ENCODE data around the gene SYP. TPM values are rescaled to one million over a fixed set of nuclear protein-coding genes. Genes with fewer than 3 reads are reported as not detected.

Gene SYP
- total RNA-seq, 2 donors from 2014 or later, result 0.84 to 1.7 TPM

- ATAC-seq, result no peak
- peaks cover 5% of the 10 kb centered on the region for H3K9me3 Mint-ChIP-seq
- no peak overlapping the region for H3K4me3 Mint-ChIP-seq
- peaks cover 0 to 3% of the 10 kb centered on the region in 2 donors for H3K27me3 Mint-ChIP-seq
- DNase-seq (ENCODE audit: low spot score), result no peak
- H3K27ac Mint-ChIP-seq, result no peak overlapping the region
- no peaks in the 10 kb centered on the region for H3K36me3 Mint-ChIP-seq
- H3K4me1 Mint-ChIP-seq (ENCODE audit: low read depth in 2 of 2), result no peaks in the 10 kb centered on the region
Observed at GRCh38 chrX:49210406-49210805, 10.4 kb upstream of the SYP start.

- peaks cover 0 to 3% of the 10 kb centered on the region in 2 donors for H3K27me3 Mint-ChIP-seq
- no peaks in the 10 kb centered on the region for H3K36me3 Mint-ChIP-seq
- H3K4me3 Mint-ChIP-seq, result no peak overlapping the region
- peaks cover 5% of the 10 kb centered on the region for H3K9me3 Mint-ChIP-seq
- ATAC-seq, result peak in 1 of 2 donors; percentile 57
- no peak overlapping the region for H3K27ac Mint-ChIP-seq
- H3K4me1 Mint-ChIP-seq (ENCODE audit: low read depth in 2 of 2), result no peaks in the 10 kb centered on the region
- DNase-seq (ENCODE audit: low spot score), result no peak
Observed at GRCh38 chrX:49209434-49210251, 9.7 kb upstream of the SYP start.

- no peak overlapping the region for H3K4me3 Mint-ChIP-seq
- ATAC-seq (no peak), DNase-seq (ENCODE audit: low spot score) (no peak)
- H3K27ac Mint-ChIP-seq, result no peak overlapping the region
- H3K4me1 Mint-ChIP-seq (ENCODE audit: low read depth in 2 of 2), result no peaks in the 10 kb centered on the region
- H3K27me3 Mint-ChIP-seq, result peaks cover 0 to 6% of the 10 kb centered on the region in 2 donors
- peaks cover 5% of the 10 kb centered on the region for H3K9me3 Mint-ChIP-seq
- no peaks in the 10 kb centered on the region for H3K36me3 Mint-ChIP-seq
Observed at GRCh38 chrX:49208399-49208798, 8.4 kb upstream of the SYP start.

- no peak overlapping the region for H3K4me3 Mint-ChIP-seq
- no peak for ATAC-seq
- H3K27ac Mint-ChIP-seq, result no peak overlapping the region
- peaks cover 0 to 6% of the 10 kb centered on the region in 2 donors for H3K27me3 Mint-ChIP-seq
- DNase-seq (ENCODE audit: low spot score), result no peak
- no peaks in the 10 kb centered on the region for H3K36me3 Mint-ChIP-seq
- H3K4me1 Mint-ChIP-seq (ENCODE audit: low read depth in 2 of 2), result no peaks in the 10 kb centered on the region
- no peaks in the 10 kb centered on the region for H3K9me3 Mint-ChIP-seq
Observed at GRCh38 chrX:49206543-49206942, 6.5 kb upstream of the SYP start.

- Mint-ChIP-seq H3K4me3 (no peak overlapping the region), H3K27ac (no peak overlapping the region), H3K27me3 (peaks cover 0 to 4% of the 10 kb centered on the region in 2 donors), H3K9me3 (no peaks in the 10 kb centered on the region), H3K36me3 (no peaks in the 10 kb centered on the region), H3K4me1 (ENCODE audit: low read depth in 2 of 2) (peaks cover 0 to 3% of the 10 kb centered on the region in 2 donors)
- no peak for DNase-seq (ENCODE audit: low spot score)
- ATAC-seq, result no peak
Observed at GRCh38 chrX:49205443-49205842, 5.5 kb upstream of the SYP start.

GRCh38 chrX:49204709-49205108, 4.7 kb upstream of the SYP start:
- no peak for ATAC-seq
- no peak overlapping the region for H3K4me3 Mint-ChIP-seq
- H3K36me3 Mint-ChIP-seq, result no peaks in the 10 kb centered on the region
- no peaks in the 10 kb centered on the region for H3K9me3 Mint-ChIP-seq
- peaks cover 0 to 4% of the 10 kb centered on the region in 2 donors for H3K27me3 Mint-ChIP-seq
- H3K27ac Mint-ChIP-seq, result no peak overlapping the region
- H3K4me1 Mint-ChIP-seq (ENCODE audit: low read depth in 2 of 2), result peaks cover 0 to 4% of the 10 kb centered on the region in 2 donors
- no peak for DNase-seq (ENCODE audit: low spot score)

- Mint-ChIP-seq H3K4me3 (no peak overlapping the region), H3K27ac (no peak overlapping the region), H3K27me3 (peaks cover 0 to 4% of the 10 kb centered on the region in 2 donors), H3K36me3 (no peaks in the 10 kb centered on the region), H3K9me3 (no peaks in the 10 kb centered on the region), H3K4me1 (ENCODE audit: low read depth in 2 of 2) (peaks cover 4 to 8% of the 10 kb centered on the region in 2 donors)
- ATAC-seq (no peak), DNase-seq (ENCODE audit: low spot score) (no peak)
Observed at GRCh38 chrX:49204017-49204416, 4.0 kb upstream of the SYP start.

GRCh38 chrX:49203536-49203935, 3.5 kb upstream of the SYP start:
- Mint-ChIP-seq H3K27ac (no peak overlapping the region), H3K27me3 (peaks cover 0 to 4% of the 10 kb centered on the region in 2 donors), H3K9me3 (no peaks in the 10 kb centered on the region), H3K36me3 (no peaks in the 10 kb centered on the region), H3K4me1 (ENCODE audit: low read depth in 2 of 2) (peaks cover 5 to 11% of the 10 kb centered on the region in 2 donors), H3K4me3 (no peak overlapping the region)
- DNase-seq (ENCODE audit: low spot score) (no peak), ATAC-seq (no peak)

GRCh38 chrX:49202022-49202421, 2.0 kb upstream of the SYP start:
- no peaks in the 10 kb centered on the region for H3K36me3 Mint-ChIP-seq
- DNase-seq (ENCODE audit: low spot score) (no peak), ATAC-seq (no peak)
- H3K27me3 Mint-ChIP-seq, result peaks cover 9 to 10% of the 10 kb centered on the region in 2 donors
- no peak overlapping the region for H3K4me3 Mint-ChIP-seq
- H3K27ac Mint-ChIP-seq, result no peak overlapping the region
- peaks cover 14 to 15% of the 10 kb centered on the region in 2 donors for H3K4me1 Mint-ChIP-seq (ENCODE audit: low read depth in 2 of 2)
- H3K9me3 Mint-ChIP-seq, result no peaks in the 10 kb centered on the region

GRCh38 chrX:49199315-49199595, 738 bp downstream of the SYP start:
- ATAC-seq (no peak), DNase-seq (ENCODE audit: low spot score) (no peak)
- H3K27ac Mint-ChIP-seq, result no peak overlapping the region
- H3K4me3 Mint-ChIP-seq, result peak overlapping the region; percentile 65
- H3K36me3 Mint-ChIP-seq, result no peaks in the 10 kb centered on the region
- peaks cover 9 to 10% of the 10 kb centered on the region in 2 donors for H3K27me3 Mint-ChIP-seq
- H3K9me3 Mint-ChIP-seq, result no peaks in the 10 kb centered on the region
- H3K4me1 Mint-ChIP-seq (ENCODE audit: low read depth in 2 of 2), result peaks cover 14 to 15% of the 10 kb centered on the region in 2 donors

- Mint-ChIP-seq H3K27me3 (peaks cover 9 to 10% of the 10 kb centered on the region in 2 donors), H3K9me3 (no peaks in the 10 kb centered on the region), H3K4me1 (ENCODE audit: low read depth in 2 of 2) (peaks cover 17% of the 10 kb centered on the region in 2 donors), H3K27ac (no peak overlapping the region), H3K4me3 (peak overlapping the region; percentile 65), H3K36me3 (no peaks in the 10 kb centered on the region)
- DNase-seq (ENCODE audit: low spot score) (no peak), ATAC-seq (no peak)
Observed at GRCh38 chrX:49198540-49199314, 1.3 kb downstream of the SYP start.

- peaks cover 7 to 9% of the 10 kb centered on the region in 2 donors for H3K27me3 Mint-ChIP-seq
- H3K36me3 Mint-ChIP-seq, result no peaks in the 10 kb centered on the region
- ATAC-seq (no peak), DNase-seq (ENCODE audit: low spot score) (no peak)
- H3K4me3 Mint-ChIP-seq, result peak overlapping the region; percentile 31
- H3K27ac Mint-ChIP-seq, result no peak overlapping the region
- H3K4me1 Mint-ChIP-seq (ENCODE audit: low read depth in 2 of 2), result peaks cover 20 to 23% of the 10 kb centered on the region in 2 donors
- H3K9me3 Mint-ChIP-seq, result no peaks in the 10 kb centered on the region
Observed at GRCh38 chrX:49197543-49198087, 2.4 kb downstream of the SYP start.

- H3K4me3 Mint-ChIP-seq, result peak overlapping the region; percentile 44
- ATAC-seq, result no peak
- DNase-seq (ENCODE audit: low spot score), result no peak
Observed at GRCh38 chrX:49193542-49193964, 6.4 kb downstream of the SYP start.

More at GRCh38 chrX:49193542-49193964, 6.4 kb downstream of the SYP start:
- no peaks in the 10 kb centered on the region for H3K36me3 Mint-ChIP-seq
- H3K27ac Mint-ChIP-seq, result peak overlapping the region in 1 of 2 donors; percentile 36
- H3K9me3 Mint-ChIP-seq, result no peaks in the 10 kb centered on the region
- peaks cover 18 to 33% of the 10 kb centered on the region in 2 donors for H3K4me1 Mint-ChIP-seq (ENCODE audit: low read depth in 2 of 2)
- H3K27me3 Mint-ChIP-seq, result peaks cover 7 to 9% of the 10 kb centered on the region in 2 donors
